OCI-LY7 (cell line): ENCODE measurements around the gene IL17REL.

Experiments
- EZH2phosphoT487 ChIP-seq: fragments of 200-600 bp; sonication (generic); IDR thresholded peaks from 2 replicates; pipeline ENCODE4 v1.6.1; 2018; ENCODE audit warnings: low read depth, borderline replicate concordance, mild to moderate bottlenecking, mixed run types, antibody characterized with exemption, low read length, moderate library complexity, mixed read lengths
- TF ChIP-seq, protein P1 (sequence below): fragments of 200-600 bp; sonication (generic); conservative IDR thresholded peaks from 2 replicates; pipeline ENCODE4 v1.5.1; 2014; ENCODE audit warnings: mild to moderate bottlenecking, antibody characterized with exemption, low read length, moderate library complexity, mixed read lengths

DNA sequence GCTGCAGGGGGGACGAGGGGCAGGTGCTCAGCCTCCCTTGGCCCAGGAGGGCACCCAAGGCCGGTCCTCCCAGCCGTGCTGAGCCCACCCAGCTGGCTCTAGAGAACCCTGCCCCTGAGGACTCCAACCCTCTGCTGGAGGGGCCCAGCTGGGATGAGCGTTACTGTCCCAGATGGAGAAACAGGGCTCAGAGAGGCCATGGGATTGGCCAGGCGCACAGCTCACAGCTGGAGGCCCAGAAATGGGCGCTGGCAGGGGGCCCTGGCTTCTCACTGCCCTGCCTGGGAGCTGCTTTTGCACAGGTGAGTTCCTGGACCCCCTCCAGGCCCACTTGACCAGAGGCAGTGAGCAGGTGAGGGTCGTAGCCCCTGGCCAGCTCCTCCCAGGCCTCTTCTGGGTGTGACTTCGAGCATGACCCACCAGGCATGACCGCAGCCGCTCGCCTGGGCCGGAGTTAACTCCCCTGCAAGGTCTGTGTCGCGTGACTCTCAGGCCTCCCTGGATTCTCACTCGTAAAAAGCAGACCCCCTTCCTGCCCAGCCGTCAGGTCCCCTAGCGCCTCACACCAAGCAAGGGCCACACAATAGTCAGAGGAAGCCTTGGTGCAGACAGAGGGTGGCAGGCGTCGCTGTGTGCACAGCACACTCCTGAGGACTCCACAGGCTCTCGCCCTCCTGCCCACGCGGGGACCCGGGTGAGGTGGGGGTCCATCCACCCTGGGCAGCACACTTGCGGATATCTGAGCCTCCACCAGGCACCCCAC, 19.7 kb upstream of the IL17REL start:
- TF ChIP-seq, protein P1, sequence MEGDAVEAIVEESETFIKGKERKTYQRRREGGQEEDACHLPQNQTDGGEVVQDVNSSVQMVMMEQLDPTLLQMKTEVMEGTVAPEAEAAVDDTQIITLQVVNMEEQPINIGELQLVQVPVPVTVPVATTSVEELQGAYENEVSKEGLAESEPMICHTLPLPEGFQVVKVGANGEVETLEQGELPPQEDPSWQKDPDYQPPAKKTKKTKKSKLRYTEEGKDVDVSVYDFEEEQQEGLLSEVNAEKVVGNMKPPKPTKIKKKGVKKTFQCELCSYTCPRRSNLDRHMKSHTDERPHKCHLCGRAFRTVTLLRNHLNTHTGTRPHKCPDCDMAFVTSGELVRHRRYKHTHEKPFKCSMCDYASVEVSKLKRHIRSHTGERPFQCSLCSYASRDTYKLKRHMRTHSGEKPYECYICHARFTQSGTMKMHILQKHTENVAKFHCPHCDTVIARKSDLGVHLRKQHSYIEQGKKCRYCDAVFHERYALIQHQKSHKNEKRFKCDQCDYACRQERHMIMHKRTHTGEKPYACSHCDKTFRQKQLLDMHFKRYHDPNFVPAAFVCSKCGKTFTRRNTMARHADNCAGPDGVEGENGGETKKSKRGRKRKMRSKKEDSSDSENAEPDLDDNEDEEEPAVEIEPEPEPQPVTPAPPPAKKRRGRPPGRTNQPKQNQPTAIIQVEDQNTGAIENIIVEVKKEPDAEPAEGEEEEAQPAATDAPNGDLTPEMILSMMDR: no peak
- no peak for TF ChIP-seq EZH2phosphoT487
